Osteocyte (in vitro differentiated cells): ENCODE results near the gene CADM2. TPM values are rescaled to one million over a fixed set of nuclear protein-coding genes. Genes with fewer than 3 reads are reported as not detected.

Experiments
- DNase-seq: peaks from one replicate; pipeline ENCODE4 v3.0.0; 2021; ENCODE audit warnings: mixed read lengths; ENCODE audit not compliant: unreplicated experiment; ENCODE audit errors: extremely low spot score
- H3K27ac Mint-ChIP-seq: one replicate; pipeline ENCODE4 v1.8.0; 2021; ENCODE audit warnings: mild to moderate bottlenecking, mixed read lengths; ENCODE audit not compliant: unreplicated experiment
- H3K27me3 Mint-ChIP-seq: one replicate; pipeline ENCODE4 v1.8.0; 2021; ENCODE audit warnings: mixed read lengths; ENCODE audit not compliant: unreplicated experiment
- H3K36me3 Mint-ChIP-seq: one replicate; pipeline ENCODE4 v1.8.0; 2021; ENCODE audit warnings: mixed read lengths; ENCODE audit not compliant: unreplicated experiment
- H3K4me1 Mint-ChIP-seq: one replicate; pipeline ENCODE4 v1.8.0; 2021; ENCODE audit warnings: mixed read lengths; ENCODE audit not compliant: unreplicated experiment
- H3K4me3 Mint-ChIP-seq: one replicate; pipeline ENCODE4 v1.8.0; 2021; ENCODE audit warnings: mild to moderate bottlenecking, moderate library complexity, mixed read lengths; ENCODE audit not compliant: unreplicated experiment
- H3K9me3 Mint-ChIP-seq: one replicate; pipeline ENCODE4 v1.8.0; 2021; ENCODE audit warnings: mixed read lengths; ENCODE audit not compliant: unreplicated experiment
- CTCF ChIP-seq: fragments of 200-600 bp; sonication (generic); IDR thresholded peaks from 2 replicates; pipeline ENCODE4 v1.5.0; 2021; ENCODE audit warnings: antibody characterized with exemption, mild to moderate bottlenecking, moderate library complexity
- total RNA-seq: library from RNA; stranded (reverse); gene quantifications from 2 replicates; pipeline ENCODE4 v1.2.1, GENCODE V29; 2021

Gene CADM2
- total RNA-seq, 1 donor from 2014 or later: 1.5 TPM

- H3K4me3 Mint-ChIP-seq: no peak overlapping the region
- H3K27ac Mint-ChIP-seq: no peak overlapping the region
- no peaks in the 10 kb centered on the region for H3K36me3 Mint-ChIP-seq
- no peaks in the 10 kb centered on the region for H3K9me3 Mint-ChIP-seq
- DNase-seq: no peak
- H3K27me3 Mint-ChIP-seq: no peaks in the 10 kb centered on the region
- no peak for TF ChIP-seq CTCF
- H3K4me1 Mint-ChIP-seq: no peaks in the 10 kb centered on the region
These were observed 82.2 kb downstream of the CADM2 start for GRCh38 chr3:85041001-85041400.

GRCh38 chr3:85041562-85042055 lies 82.8 kb downstream of the CADM2 start:
- no peak for TF ChIP-seq CTCF
- H3K9me3 Mint-ChIP-seq: no peaks in the 10 kb centered on the region
- H3K4me1 Mint-ChIP-seq: no peaks in the 10 kb centered on the region
- no peaks in the 10 kb centered on the region for H3K27me3 Mint-ChIP-seq
- no peak overlapping the region for H3K4me3 Mint-ChIP-seq
- no peaks in the 10 kb centered on the region for H3K36me3 Mint-ChIP-seq
- DNase-seq: no peak
- H3K27ac Mint-ChIP-seq: no peak overlapping the region

GRCh38 chr3:85050821-85051220 lies 92.0 kb downstream of the CADM2 start:
- H3K4me1 Mint-ChIP-seq: no peaks in the 10 kb centered on the region
- no peak for DNase-seq
- TF ChIP-seq CTCF: no peak

GRCh38 chr3:85051786-85052185 lies 93.0 kb downstream of the CADM2 start:
- H3K4me1 Mint-ChIP-seq: no peaks in the 10 kb centered on the region
- H3K4me3 Mint-ChIP-seq: no peak overlapping the region
- H3K27me3 Mint-ChIP-seq: no peaks in the 10 kb centered on the region
- TF ChIP-seq CTCF: no peak
- no peaks in the 10 kb centered on the region for H3K9me3 Mint-ChIP-seq
- H3K36me3 Mint-ChIP-seq: no peaks in the 10 kb centered on the region
- no peak for DNase-seq
- no peak overlapping the region for H3K27ac Mint-ChIP-seq

More at GRCh38 chr3:85050821-85051220, 92.0 kb downstream of the CADM2 start:
- no peaks in the 10 kb centered on the region for H3K27me3 Mint-ChIP-seq
- H3K9me3 Mint-ChIP-seq: no peaks in the 10 kb centered on the region
- no peaks in the 10 kb centered on the region for H3K36me3 Mint-ChIP-seq
- H3K27ac Mint-ChIP-seq: no peak overlapping the region
- no peak overlapping the region for H3K4me3 Mint-ChIP-seq

GRCh38 chr3:85053626-85054025 lies 94.8 kb downstream of the CADM2 start:
- TF ChIP-seq CTCF: no peak

More at GRCh38 chr3:85053626-85054025, 94.8 kb downstream of the CADM2 start:
- Mint-ChIP-seq H3K27me3 (no peaks in the 10 kb centered on the region), H3K4me3 (no peak overlapping the region), H3K36me3 (no peaks in the 10 kb centered on the region), H3K9me3 (no peaks in the 10 kb centered on the region), H3K4me1 (no peaks in the 10 kb centered on the region), H3K27ac (no peak overlapping the region)
- DNase-seq: no peak
